Fibroblast of villous mesenchyme (primary cell): ENCODE measurements around the gene TCEAL9. TPM values are rescaled to one million over a fixed set of nuclear protein-coding genes. Genes with fewer than 3 reads are reported as not detected.
A peak's percentile ranks its signal among the peaks of the same experiment; 100 is the strongest.
"Not testable (repeated sequence)": the region's sequence is repeated elsewhere in the genome, so short reads cannot be mapped to it uniquely, and the experiment has no call there.

Experiments used
- DNase-seq: peaks from one replicate; pipeline ENCODE4 v3.0.0-alpha.2; 2010; ENCODE audit warnings: low read depth
- H3K4me3 ChIP-seq: 2 replicates; pipeline ENCODE4 v1.5.1; 2011; ENCODE audit warnings: low read depth, mild to moderate bottlenecking, low read length
- CTCF ChIP-seq: IDR thresholded peaks from 2 replicates; pipeline ENCODE4 v1.5.1; 2012; ENCODE audit warnings: low read depth, mild to moderate bottlenecking, low read length; ENCODE audit not compliant: insufficient read depth
- total RNA-seq: library from RNA; depleted of rRNA; stranded (reverse); fragments of >200 nt; gene quantifications from 2 replicates; pipeline ENCODE4 v1.2.3, GENCODE V29; 2012

The TCEAL9 gene
- total RNA-seq, 1 donor: 114 TPM

- H3K4me3 ChIP-seq: no peak overlapping the region
- no peak for TF ChIP-seq CTCF
- no peak for DNase-seq
These were observed 17.6 kb upstream of the TCEAL9 start for GRCh38 chrX:103338663-103339062.

GRCh38 chrX:103343105-103343504 is 13.2 kb upstream of the TCEAL9 start:
- TF ChIP-seq CTCF: peak; percentile 63
- H3K4me3 ChIP-seq: no peak overlapping the region
- peak; percentile 58 for DNase-seq

GRCh38 chrX:103344606-103345005 is 11.7 kb upstream of the TCEAL9 start:
- DNase-seq: no peak
- no peak overlapping the region for H3K4me3 ChIP-seq
- no peak for TF ChIP-seq CTCF

- H3K4me3 ChIP-seq: no peak overlapping the region
- DNase-seq: no peak
- TF ChIP-seq CTCF: no peak
These were observed 8.5 kb upstream of the TCEAL9 start for GRCh38 chrX:103347682-103348397.

- H3K4me3 ChIP-seq: peak overlapping the region; percentile 91
- no peak for DNase-seq
- TF ChIP-seq CTCF: no peak
These were observed 552 bp downstream of the TCEAL9 start for GRCh38 chrX:103356858-103357257.

GRCh38 chrX:103357871-103358270 is 1.6 kb downstream of the TCEAL9 start:
- no peak for TF ChIP-seq CTCF
- peak overlapping the region; percentile 91 for H3K4me3 ChIP-seq
- DNase-seq: no peak

- H3K4me3 ChIP-seq, DNase-seq: not testable (repeated sequence)
These were observed 3.3 kb downstream of the TCEAL9 start for GRCh38 chrX:103359605-103360004.
